Activated CD8-positive, alpha-beta memory T cell treated with anti-CD3 and anti-CD28 coated beads, Interleukin-2, amount 50 U/mL, for 4 hours (primary cell): ENCODE data around the gene SBNO2.
A peak's percentile ranks its signal among the peaks of the same experiment; 100 is the strongest.

Experiments used
- DNase-seq: peaks from one replicate; pipeline ENCODE4 v3.0.0-alpha.2; 2020

SBNO2 gene, protein sequence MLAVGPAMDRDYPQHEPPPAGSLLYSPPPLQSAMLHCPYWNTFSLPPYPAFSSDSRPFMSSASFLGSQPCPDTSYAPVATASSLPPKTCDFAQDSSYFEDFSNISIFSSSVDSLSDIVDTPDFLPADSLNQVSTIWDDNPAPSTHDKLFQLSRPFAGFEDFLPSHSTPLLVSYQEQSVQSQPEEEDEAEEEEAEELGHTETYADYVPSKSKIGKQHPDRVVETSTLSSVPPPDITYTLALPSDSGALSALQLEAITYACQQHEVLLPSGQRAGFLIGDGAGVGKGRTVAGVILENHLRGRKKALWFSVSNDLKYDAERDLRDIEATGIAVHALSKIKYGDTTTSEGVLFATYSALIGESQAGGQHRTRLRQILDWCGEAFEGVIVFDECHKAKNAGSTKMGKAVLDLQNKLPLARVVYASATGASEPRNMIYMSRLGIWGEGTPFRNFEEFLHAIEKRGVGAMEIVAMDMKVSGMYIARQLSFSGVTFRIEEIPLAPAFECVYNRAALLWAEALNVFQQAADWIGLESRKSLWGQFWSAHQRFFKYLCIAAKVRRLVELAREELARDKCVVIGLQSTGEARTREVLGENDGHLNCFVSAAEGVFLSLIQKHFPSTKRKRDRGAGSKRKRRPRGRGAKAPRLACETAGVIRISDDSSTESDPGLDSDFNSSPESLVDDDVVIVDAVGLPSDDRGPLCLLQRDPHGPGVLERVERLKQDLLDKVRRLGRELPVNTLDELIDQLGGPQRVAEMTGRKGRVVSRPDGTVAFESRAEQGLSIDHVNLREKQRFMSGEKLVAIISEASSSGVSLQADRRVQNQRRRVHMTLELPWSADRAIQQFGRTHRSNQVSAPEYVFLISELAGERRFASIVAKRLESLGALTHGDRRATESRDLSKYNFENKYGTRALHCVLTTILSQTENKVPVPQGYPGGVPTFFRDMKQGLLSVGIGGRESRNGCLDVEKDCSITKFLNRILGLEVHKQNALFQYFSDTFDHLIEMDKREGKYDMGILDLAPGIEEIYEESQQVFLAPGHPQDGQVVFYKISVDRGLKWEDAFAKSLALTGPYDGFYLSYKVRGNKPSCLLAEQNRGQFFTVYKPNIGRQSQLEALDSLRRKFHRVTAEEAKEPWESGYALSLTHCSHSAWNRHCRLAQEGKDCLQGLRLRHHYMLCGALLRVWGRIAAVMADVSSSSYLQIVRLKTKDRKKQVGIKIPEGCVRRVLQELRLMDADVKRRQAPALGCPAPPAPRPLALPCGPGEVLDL (N-terminal part only)

GRCh38 chr19:1173845-1174809, at the start of gene SBNO2:
Gene SBNO2, minus strand, starts transcription at chr19:1174268. Its CDS starts 19,992 bp downstream, at chr19:1154276.
- DNase-seq, result peak; percentile 90

GRCh38 chr19:1223018-1223855, 49.2 kb upstream of the SBNO2 start:
- no peak for DNase-seq

DNA sequence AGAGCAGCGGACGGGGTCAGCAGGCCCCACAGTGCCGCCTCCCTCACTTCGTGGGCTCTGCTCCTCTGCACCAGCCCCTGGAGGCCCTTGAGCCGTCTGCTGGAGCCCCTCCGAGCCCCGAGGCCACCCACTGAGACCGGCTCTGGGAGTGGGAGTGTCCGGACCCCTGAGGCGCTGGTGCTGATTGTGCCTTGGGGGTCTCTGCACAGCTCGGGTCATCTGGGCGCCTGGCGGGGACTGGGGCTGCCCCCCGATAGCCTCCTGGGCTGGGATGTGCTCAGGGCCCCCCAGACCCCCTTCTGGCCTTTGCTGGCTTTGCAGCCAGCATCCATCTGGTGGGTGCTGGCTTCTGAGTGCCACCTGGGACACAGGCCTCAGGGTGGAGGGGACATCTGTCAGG, 48.3 kb upstream of the SBNO2 start:
- no peak for DNase-seq

GRCh38 chr19:1221904-1222255, 47.8 kb upstream of the SBNO2 start:
- DNase-seq, result no peak

GRCh38 chr19:1220976-1221903, 47.2 kb upstream of the SBNO2 start:
- DNase-seq, result no peak

- DNase-seq, result no peak
Measured at GRCh38 chr19:1220477-1220930, 46.4 kb upstream of the SBNO2 start.

DNA sequence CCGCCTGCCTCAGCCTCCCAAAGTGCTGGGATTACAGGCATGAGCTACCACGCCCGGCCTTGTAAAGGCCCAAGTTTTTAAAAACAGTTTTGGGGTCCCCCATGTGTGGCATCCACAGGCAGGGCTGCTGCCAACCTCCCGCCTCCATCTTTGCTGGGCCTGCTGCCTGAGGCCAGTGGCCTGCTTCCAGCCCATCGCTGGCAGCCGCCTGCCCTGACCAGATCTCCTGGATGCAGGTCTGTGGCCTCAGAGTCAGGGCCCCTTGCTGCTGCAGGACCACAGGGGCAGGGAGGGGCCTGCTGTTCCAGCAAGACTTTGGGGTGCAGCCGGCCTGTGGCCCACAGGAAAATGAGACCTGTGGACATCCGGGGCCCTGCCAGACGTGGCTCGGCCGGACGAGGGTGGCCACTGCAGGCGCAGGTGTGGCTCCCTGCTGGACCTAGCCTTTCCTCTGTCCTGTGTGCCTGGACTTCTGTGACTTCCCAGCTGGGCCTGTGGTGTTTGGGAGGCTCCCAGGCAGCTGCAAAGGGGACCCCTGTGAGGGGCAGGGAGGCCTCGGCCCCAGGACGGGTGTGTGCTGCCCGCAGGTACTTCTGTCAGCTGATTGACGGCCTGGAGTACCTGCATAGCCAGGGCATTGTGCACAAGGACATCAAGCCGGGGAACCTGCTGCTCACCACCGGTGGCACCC, 45.9 kb upstream of the SBNO2 start:
- DNase-seq, result no peak

GRCh38 chr19:1218751-1219567, 44.9 kb upstream of the SBNO2 start:
- DNase-seq, result no peak

DNA sequence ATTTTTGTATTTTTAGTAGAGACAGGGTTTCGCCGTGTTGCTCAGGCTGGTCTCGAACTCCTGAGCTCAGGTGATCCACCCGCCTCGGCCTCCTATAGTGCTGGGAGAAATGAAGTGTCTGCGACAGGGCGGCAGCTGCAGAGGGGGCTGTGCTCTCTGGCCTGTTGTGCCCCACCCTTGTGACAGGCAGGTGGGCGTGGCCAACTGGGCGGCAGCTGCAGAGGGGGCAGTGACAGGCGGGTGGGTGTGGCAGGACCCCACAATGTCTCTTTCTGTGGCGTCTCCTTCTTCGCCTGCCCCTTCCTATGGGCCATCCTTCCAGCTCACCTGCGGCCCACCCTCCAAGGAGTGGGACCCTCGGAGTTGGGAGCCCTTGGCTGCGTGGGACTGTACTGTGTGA, 43.3 kb upstream of the SBNO2 start:
- no peak for DNase-seq

GRCh38 chr19:1216756-1217155, 42.7 kb upstream of the SBNO2 start:
- DNase-seq, result no peak

GRCh38 chr19:1214862-1215731, 41.0 kb upstream of the SBNO2 start:
- no peak for DNase-seq

DNA sequence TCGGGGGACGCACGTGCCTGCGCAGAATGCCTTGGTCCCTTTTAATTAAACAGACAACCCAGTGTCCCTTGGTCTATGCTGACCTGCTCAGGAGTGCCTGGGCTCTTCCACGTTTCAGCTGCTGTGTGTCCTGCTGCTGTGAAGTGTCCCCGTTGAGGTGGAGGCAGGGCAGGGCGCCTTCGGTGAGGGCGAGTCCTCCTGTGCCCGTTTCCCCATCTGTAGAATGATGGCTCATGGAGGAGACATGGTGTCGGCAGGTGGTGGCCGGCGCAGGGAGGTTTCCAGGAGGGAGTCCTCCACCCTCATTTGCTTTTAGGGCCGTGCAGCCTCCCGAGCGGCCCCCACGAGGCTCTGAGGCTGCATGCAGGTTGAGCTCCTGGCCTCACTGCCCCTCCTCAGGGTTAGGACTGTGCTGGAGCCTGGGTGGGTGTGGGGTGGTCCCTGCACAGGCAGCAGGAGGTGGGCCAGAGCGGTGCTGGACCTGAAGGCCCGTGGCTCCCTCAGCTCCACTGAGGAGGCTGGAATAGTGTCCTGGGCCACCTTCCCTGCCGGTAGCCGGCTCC, 40.3 kb upstream of the SBNO2 start:
- DNase-seq, result no peak

DNA sequence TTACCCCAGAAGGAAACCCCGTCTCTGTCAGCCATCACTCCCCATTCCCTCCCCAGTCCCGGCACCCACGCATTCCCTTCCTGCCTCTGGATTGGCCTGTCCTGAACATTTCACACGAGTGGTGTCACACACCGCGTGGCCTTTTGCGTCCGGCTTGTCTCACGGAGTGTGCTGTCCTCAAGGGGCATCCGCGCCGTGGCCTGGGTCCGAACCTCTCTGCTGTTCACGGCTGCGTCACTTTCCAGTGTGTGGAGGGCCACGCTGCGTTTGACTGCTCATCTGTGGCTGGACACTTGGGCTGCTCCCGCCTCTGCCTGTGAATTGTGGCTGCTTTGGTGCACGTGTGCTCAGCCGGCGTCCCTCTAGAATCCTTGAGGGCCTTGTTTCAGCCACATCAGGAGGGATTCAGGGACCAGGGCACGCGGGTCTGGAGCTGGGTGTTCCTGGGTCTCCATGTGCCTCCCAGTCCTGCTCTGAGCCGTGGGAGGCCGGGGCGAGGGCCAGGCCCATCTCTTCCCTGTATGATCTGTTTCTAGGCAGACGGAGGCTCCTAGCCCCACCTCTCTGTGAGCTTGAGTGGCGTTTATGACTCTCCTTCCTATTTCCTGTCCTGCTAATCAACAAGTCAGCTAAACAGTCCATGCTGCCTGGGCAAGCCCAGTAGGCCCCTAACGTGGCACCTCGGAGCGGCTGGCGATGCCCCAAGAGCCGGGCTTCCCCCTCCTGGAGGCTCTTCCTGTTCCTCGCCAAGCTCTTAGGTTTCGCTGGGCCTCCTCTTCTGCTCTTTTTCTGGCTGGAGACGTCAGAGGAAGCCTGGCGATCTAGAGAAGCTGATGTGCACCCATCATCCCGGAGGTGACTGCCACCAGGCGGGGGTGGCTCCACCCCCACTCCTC, 39.6 kb upstream of the SBNO2 start:
- no peak for DNase-seq

GRCh38 chr19:1211494-1212234, 37.6 kb upstream of the SBNO2 start:
- no peak for DNase-seq

GRCh38 chr19:1210227-1210538, 36.1 kb upstream of the SBNO2 start:
- no peak for DNase-seq
